HL-60 (cell line): Measurements from ENCODE around the gene SHISA8.

ENCODE experiments used
- DNase-seq, 2 experiments: peaks; one replicate each; pipeline ENCODE4 v3.0.0-alpha.2; 2010 to 2020; ENCODE audit warnings: low read depth in 1 of 2, low spot score in 1 of 2
- H3K27ac ChIP-seq: fragments of 250-450 bp; sonication (Bioruptor Pico); replicated peaks from 2 replicates; pipeline ENCODE4 v1.5.1; 2020; ENCODE audit warnings: mild to moderate bottlenecking, moderate library complexity
- H3K27me3 ChIP-seq: fragments of 250-450 bp; sonication (Bioruptor Pico); 2 replicates; pipeline ENCODE4 v1.5.1; 2021; ENCODE audit warnings: mild to moderate bottlenecking, moderate library complexity; ENCODE audit not compliant: insufficient read depth, poor library complexity, severe bottlenecking
- H3K4me3 ChIP-seq: replicated peaks from 2 replicates; pipeline ENCODE4 v1.5.1; 2011; ENCODE audit warnings: mild to moderate bottlenecking, control low read depth, low read length; ENCODE audit not compliant: insufficient read depth
- GABPA ChIP-seq: IDR thresholded peaks from 2 replicates; pipeline ENCODE4 v1.6.1; 2012; ENCODE audit warnings: low read depth
- POLR2AphosphoS5 ChIP-seq: IDR thresholded peaks from 2 replicates; pipeline ENCODE4 v1.6.1; 2012; ENCODE audit warnings: low read depth
- REST ChIP-seq: IDR thresholded peaks from 2 replicates; pipeline ENCODE4 v1.6.1; 2012; ENCODE audit warnings: low read depth; ENCODE audit not compliant: insufficient replicate concordance
- SPI1 ChIP-seq: IDR thresholded peaks from 2 replicates; pipeline ENCODE4 v1.6.1; 2012; ENCODE audit warnings: low read depth, mild to moderate bottlenecking, borderline replicate concordance
- TF ChIP-seq, protein P1 (sequence below): IDR thresholded peaks from one replicate; pipeline ENCODE4 v1.5.1; 2011; ENCODE audit warnings: low read length, control low read depth, inconsistent platforms; ENCODE audit not compliant: insufficient read depth

The SHISA8 gene

DNA sequence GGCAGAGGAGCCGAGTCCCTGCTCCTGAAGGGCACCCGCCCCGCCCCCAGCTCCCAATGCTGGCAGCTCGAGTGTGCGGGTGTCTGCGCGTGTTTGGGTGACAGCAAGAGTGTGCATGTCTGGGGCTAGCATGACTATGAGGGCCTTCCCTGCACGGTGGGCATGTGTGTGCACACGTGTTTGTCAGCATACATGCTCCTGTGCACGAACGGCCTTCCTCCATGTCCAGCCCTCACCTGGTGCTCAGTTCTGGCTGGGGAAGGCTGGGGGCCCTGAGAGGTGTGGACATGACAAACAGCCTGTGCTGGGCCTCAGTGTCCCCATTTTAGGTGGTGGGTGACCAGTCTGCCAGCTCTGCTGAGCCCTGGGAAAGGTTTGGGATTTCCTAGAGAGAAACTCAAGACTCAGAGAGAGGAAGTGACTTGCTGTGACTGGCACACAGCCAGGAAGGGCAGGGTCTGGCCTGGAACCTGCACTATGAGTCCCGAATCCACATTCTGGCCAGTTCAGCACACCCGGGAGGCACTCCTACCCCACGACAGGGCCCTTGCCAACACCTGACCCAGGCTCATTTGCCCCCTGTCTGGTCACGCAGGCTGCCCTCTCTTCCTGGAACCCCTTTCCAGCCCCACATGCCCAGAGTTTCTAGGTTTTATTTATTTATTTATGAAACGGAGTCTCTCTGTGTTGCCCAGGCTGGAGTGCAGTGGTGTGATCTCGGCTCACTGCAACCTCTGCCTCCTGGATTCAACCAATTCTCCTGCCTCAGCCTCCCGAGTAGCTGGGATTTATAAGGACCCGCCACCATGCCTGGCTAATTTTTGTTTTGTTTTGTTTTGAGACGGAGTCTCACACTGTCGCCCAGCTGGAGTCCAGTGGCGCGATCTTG lies 3.3 kb upstream of the SHISA8 start:
- DNase-seq = peak in 1 of 2 experiments; percentile 74
- Histone ChIP-seq H3K27me3 (peaks cover 37% of the 10 kb centered on the region), H3K27ac (no peak overlapping the region), H3K4me3 (no peak overlapping the region)
- TF ChIP-seq REST (no peak), SPI1 (peak; percentile 97)

DNA sequence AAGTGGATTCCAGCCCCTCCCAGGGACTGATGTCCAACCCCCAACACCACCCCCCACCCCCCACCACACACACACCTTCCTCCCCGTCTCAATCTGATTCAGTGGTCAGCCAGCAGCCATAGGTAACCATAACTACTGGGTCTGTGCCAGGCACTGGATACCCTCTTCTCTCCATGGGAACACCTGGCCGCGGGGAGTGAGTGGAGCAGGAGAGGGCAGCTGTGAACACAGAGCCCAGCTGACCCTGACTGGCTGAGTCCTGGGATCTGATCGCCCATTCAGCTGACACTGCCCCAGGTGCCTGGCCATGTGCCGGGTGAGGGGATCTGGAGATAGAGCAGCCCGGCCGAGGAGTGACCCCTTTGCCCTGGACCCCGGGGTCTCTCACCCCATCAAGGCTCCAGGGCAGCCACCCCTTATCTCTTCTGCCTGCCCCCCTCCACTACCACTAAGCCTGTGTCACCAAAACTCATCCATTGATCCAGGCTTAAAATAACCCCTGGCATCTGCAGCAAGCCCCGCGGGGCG lies 2.6 kb upstream of the SHISA8 start:
- Histone ChIP-seq H3K27ac (no peak overlapping the region), H3K4me3 (no peak overlapping the region), H3K27me3 (peaks cover 44% of the 10 kb centered on the region)
- DNase-seq = no peak
- TF ChIP-seq POLR2AphosphoS5 = no peak
- TF ChIP-seq SPI1 = no peak
- no peak for TF ChIP-seq REST
- TF ChIP-seq, protein P1, sequence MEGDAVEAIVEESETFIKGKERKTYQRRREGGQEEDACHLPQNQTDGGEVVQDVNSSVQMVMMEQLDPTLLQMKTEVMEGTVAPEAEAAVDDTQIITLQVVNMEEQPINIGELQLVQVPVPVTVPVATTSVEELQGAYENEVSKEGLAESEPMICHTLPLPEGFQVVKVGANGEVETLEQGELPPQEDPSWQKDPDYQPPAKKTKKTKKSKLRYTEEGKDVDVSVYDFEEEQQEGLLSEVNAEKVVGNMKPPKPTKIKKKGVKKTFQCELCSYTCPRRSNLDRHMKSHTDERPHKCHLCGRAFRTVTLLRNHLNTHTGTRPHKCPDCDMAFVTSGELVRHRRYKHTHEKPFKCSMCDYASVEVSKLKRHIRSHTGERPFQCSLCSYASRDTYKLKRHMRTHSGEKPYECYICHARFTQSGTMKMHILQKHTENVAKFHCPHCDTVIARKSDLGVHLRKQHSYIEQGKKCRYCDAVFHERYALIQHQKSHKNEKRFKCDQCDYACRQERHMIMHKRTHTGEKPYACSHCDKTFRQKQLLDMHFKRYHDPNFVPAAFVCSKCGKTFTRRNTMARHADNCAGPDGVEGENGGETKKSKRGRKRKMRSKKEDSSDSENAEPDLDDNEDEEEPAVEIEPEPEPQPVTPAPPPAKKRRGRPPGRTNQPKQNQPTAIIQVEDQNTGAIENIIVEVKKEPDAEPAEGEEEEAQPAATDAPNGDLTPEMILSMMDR = no peak
- no peak for TF ChIP-seq GABPA

DNA sequence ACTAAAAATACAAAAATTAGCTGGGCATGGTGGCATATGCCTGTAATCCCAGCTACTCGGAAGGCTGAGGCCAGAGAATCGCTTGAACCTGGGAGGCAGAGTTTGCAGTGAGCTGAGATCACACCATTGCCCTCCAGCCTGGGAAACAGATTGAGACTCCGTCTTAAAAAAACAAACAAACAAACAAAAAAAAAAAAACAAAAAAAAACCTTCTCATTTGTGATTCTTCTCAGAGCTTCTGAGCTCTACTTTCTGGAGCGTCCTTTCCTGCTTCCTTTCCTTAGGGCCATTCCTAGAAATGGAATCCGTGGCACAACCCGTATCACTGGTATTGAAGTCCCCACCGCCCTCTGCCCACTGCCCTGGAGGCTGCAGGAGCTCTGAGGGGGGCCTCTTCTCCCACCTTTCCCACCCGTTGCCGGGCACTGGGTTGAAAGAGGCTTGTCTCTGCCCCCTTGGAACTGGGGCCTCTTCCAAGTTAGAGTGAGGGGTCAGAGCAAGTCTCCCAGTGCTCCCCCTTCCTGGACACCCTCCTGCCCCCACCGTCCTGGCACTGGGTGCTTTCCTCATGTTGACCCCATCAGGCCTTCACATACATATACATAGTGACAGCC lies 2.0 kb upstream of the SHISA8 start:
- H3K4me3 ChIP-seq = no peak overlapping the region
- no peak for DNase-seq
- TF ChIP-seq GABPA (no peak), SPI1 (no peak), POLR2AphosphoS5 (no peak), REST (no peak)
- TF ChIP-seq, protein P1 = no peak
- no peak overlapping the region for H3K27ac ChIP-seq
- H3K27me3 ChIP-seq = peaks cover 50% of the 10 kb centered on the region
